Calu3 (cell line): ENCODE results near the gene DDB1. TPM values are rescaled to one million over a fixed set of nuclear protein-coding genes. Genes with fewer than 3 reads are reported as not detected.

Experiments used
- BruUV-seq: library from RNA; stranded (reverse); fragments of 400-500 nt; replicated peaks from 2 replicates; lab custom pipeline; 2021; lab: Mats Ljungman, UMichigan
- CTCF ChIA-PET: fragments of 300-600 bp; sonication (Branson Sonifier 250); formaldehyde crosslinking; loops from one replicate; lab custom pipeline; 2022; ENCODE audit warnings: antibody characterized with exemption; lab: Charles Lee
- DNase-seq: peaks from one replicate; pipeline ENCODE4 v3.0.0; 2022
- H3K27ac Mint-ChIP-seq: one replicate; pipeline ENCODE4 v1.8.0; 2022; ENCODE audit warnings: mixed read lengths; ENCODE audit not compliant: unreplicated experiment
- H3K27me3 Mint-ChIP-seq: one replicate; pipeline ENCODE4 v1.8.0; 2022; ENCODE audit warnings: mixed read lengths; ENCODE audit not compliant: unreplicated experiment
- H3K36me3 Mint-ChIP-seq: one replicate; pipeline ENCODE4 v1.8.0; 2022; ENCODE audit warnings: mild to moderate bottlenecking, moderate library complexity, mixed read lengths; ENCODE audit not compliant: insufficient read depth, unreplicated experiment
- H3K4me1 Mint-ChIP-seq: one replicate; pipeline ENCODE4 v1.8.0; 2022; ENCODE audit warnings: mild to moderate bottlenecking, low read depth, mixed read lengths; ENCODE audit not compliant: unreplicated experiment
- H3K4me3 Mint-ChIP-seq: one replicate; pipeline ENCODE4 v1.8.0; 2022; ENCODE audit warnings: mild to moderate bottlenecking, low read depth, moderate library complexity, mixed read lengths; ENCODE audit not compliant: unreplicated experiment
- H3K9me3 Mint-ChIP-seq: one replicate; pipeline ENCODE4 v1.8.0; 2022; ENCODE audit warnings: low read depth, mixed read lengths; ENCODE audit not compliant: unreplicated experiment
- CTCF ChIP-seq: fragments of 200-600 bp; IDR thresholded peaks from one replicate; pipeline ENCODE4 v1.8.0; 2022; ENCODE audit warnings: antibody characterized with exemption; ENCODE audit not compliant: unreplicated experiment
- intact Hi-C: fragments of 100-400 bp; cut with micrococcal nuclease; formaldehyde crosslinking; loops from one replicate; pipeline ENCODE4 v1.10.0; 2022; ENCODE audit not compliant: unreplicated experiment
- total RNA-seq: library from RNA; stranded (reverse); gene quantifications from 2 replicates; pipeline ENCODE4 v1.2.3, GENCODE V29; 2022

DDB1 gene
- total RNA-seq, 1 experiment from 2014 or later, result 193 TPM

GRCh38 chr11:61287338-61287977 is 45.4 kb downstream of the DDB1 start:
- Mint-ChIP-seq H3K27me3 (peaks cover 49% of the 10 kb centered on the region), H3K4me1 (no peaks in the 10 kb centered on the region), H3K4me3 (no peak overlapping the region), H3K9me3 (no peaks in the 10 kb centered on the region), H3K27ac (no peak overlapping the region), H3K36me3 (no peaks in the 10 kb centered on the region)
- no TSS peak for BruUV-seq
- intact Hi-C loops, result no loop called here
- no peak for TF ChIP-seq CTCF
- CTCF ChIA-PET, result no interaction called here
- no peak for DNase-seq

GRCh38 chr11:61283613-61284012 is 49.3 kb downstream of the DDB1 start:
- H3K4me3 Mint-ChIP-seq, result no peak overlapping the region
- peaks cover 52% of the 10 kb centered on the region for H3K27me3 Mint-ChIP-seq
- no peaks in the 10 kb centered on the region for H3K9me3 Mint-ChIP-seq
- DNase-seq, result no peak
- H3K4me1 Mint-ChIP-seq, result no peaks in the 10 kb centered on the region
- CTCF ChIA-PET, result no interaction called here
- H3K27ac Mint-ChIP-seq, result no peak overlapping the region
- intact Hi-C loops, result no loop called here
- BruUV-seq, result no TSS peak
- TF ChIP-seq CTCF, result no peak
- H3K36me3 Mint-ChIP-seq, result no peaks in the 10 kb centered on the region

- H3K4me1 Mint-ChIP-seq, result no peaks in the 10 kb centered on the region
- H3K27me3 Mint-ChIP-seq, result peaks cover 59% of the 10 kb centered on the region
- H3K36me3 Mint-ChIP-seq, result no peaks in the 10 kb centered on the region
- CTCF ChIA-PET, result no interaction called here
- peak; percentile 18 for DNase-seq
- no peak overlapping the region for H3K4me3 Mint-ChIP-seq
- no peaks in the 10 kb centered on the region for H3K9me3 Mint-ChIP-seq
- no peak overlapping the region for H3K27ac Mint-ChIP-seq
- BruUV-seq, result no TSS peak
- intact Hi-C loops, result no loop called here
- TF ChIP-seq CTCF, result no peak
Observed at GRCh38 chr11:61281581-61282250, 51.2 kb downstream of the DDB1 start.

GRCh38 chr11:61280883-61281580 is 51.9 kb downstream of the DDB1 start:
- Mint-ChIP-seq H3K9me3 (no peaks in the 10 kb centered on the region), H3K4me3 (no peak overlapping the region), H3K27ac (no peak overlapping the region), H3K4me1 (no peaks in the 10 kb centered on the region), H3K36me3 (no peaks in the 10 kb centered on the region), H3K27me3 (peaks cover 66% of the 10 kb centered on the region)
- DNase-seq, result no peak
- intact Hi-C loops, result no loop called here
- BruUV-seq, result no TSS peak
- CTCF ChIA-PET, result no interaction called here
- TF ChIP-seq CTCF, result no peak
